HepG2 (cell line): ENCODE measurements around the gene JMJD6. TPM values are rescaled to one million over a fixed set of nuclear protein-coding genes. Genes with fewer than 3 reads are reported as not detected.

ENCODE experiments used
- AKAP8 ChIP-seq: sonication (generic); formaldehyde crosslinking; IDR thresholded peaks from 2 replicates; pipeline ENCODE4 v1.5.1; 2020; ENCODE audit warnings: mild to moderate bottlenecking, missing genetic modification reagents
- ETV6 ChIP-seq: sonication (generic); formaldehyde crosslinking; conservative IDR thresholded peaks from 2 replicates; pipeline ENCODE4 v1.4.0; 2020; ENCODE audit warnings: missing genetic modification reagents
- HDAC1 ChIP-seq: sonication (generic); formaldehyde crosslinking; IDR thresholded peaks from 2 replicates; pipeline ENCODE4 v1.5.1; 2020; ENCODE audit warnings: mild to moderate bottlenecking, missing genetic modification reagents
- HDAC2 ChIP-seq: sonication (generic); formaldehyde crosslinking; IDR thresholded peaks from 2 replicates; pipeline ENCODE4 v1.4.0; 2020; ENCODE audit warnings: missing genetic modification reagents
- IKZF4 ChIP-seq: sonication (generic); formaldehyde crosslinking; IDR thresholded peaks from 2 replicates; pipeline ENCODE4 v1.5.1; 2020; ENCODE audit warnings: borderline replicate concordance, mild to moderate bottlenecking, low read depth, missing genetic modification reagents; ENCODE audit errors: not compliant biosample characterization
- MBD4 ChIP-seq: IDR thresholded peaks from 2 replicates; pipeline ENCODE4 v1.6.1; 2012; ENCODE audit warnings: low read length, inconsistent platforms, borderline replicate concordance
- PRDM4 ChIP-seq: sonication (generic); formaldehyde crosslinking; IDR thresholded peaks from 2 replicates; pipeline ENCODE4 v1.9.0; 2021; ENCODE audit warnings: missing genetic modification reagents, borderline replicate concordance
- PREB ChIP-seq: sonication (generic); formaldehyde crosslinking; IDR thresholded peaks from 2 replicates; pipeline ENCODE4 v1.4.0; 2020; ENCODE audit warnings: missing genetic modification reagents
- SALL1 ChIP-seq: sonication (generic); formaldehyde crosslinking; IDR thresholded peaks from 2 replicates; pipeline ENCODE4 v1.8.0; 2022; ENCODE audit warnings: mild to moderate bottlenecking, missing genetic modification reagents
- SP4 ChIP-seq: sonication (generic); formaldehyde crosslinking; IDR thresholded peaks from 2 replicates; pipeline ENCODE4 v1.8.1; 2023; ENCODE audit warnings: mild to moderate bottlenecking, missing genetic modification reagents
- ZNF136 ChIP-seq: sonication (generic); formaldehyde crosslinking; IDR thresholded peaks from 2 replicates; pipeline ENCODE4 v1.8.1; 2022; ENCODE audit warnings: low read depth, mild to moderate bottlenecking, moderate library complexity, missing genetic modification reagents
- ZNF264 ChIP-seq: sonication (generic); formaldehyde crosslinking; IDR thresholded peaks from 2 replicates; pipeline ENCODE4 v1.4.0; 2020; ENCODE audit warnings: missing genetic modification reagents
- ZNF441 ChIP-seq: sonication (generic); formaldehyde crosslinking; IDR thresholded peaks from 2 replicates; pipeline ENCODE4 v1.7.0; 2021; ENCODE audit warnings: missing genetic modification reagents, borderline replicate concordance
- polyA plus RNA-seq, 8 experiments: library from polyadenylated mRNA; depleted of rRNA in 3 of 8; stranded (reverse) in 7 of 8; unstranded in 1 of 8; fragments of >200 nt; fragmentation: Illumina TruSeq in 4 of 8; extraction: Trizol in 4 of 8; gene quantifications; 2 replicates each; pipeline versions ENCODE4 v1.2.1 to v1.2.3, GENCODE V29; 2011 to 2016; ENCODE audit warnings: low read depth in 4 of 8, missing spikeins in 1 of 8, mixed read lengths in 1 of 8; ENCODE audit not compliant: insufficient read depth in 1 of 8
- total RNA-seq, 5 experiments: library from RNA; depleted of rRNA; stranded (reverse); fragments of >200 nt; fragmentation: Illumina TruSeq; extraction: Trizol; gene quantifications; 2 replicates each; pipeline ENCODE4 v1.2.3, GENCODE V29; 2016; ENCODE audit warnings: low read depth in 1 of 5
- TF ChIP-seq, protein P1 (sequence below): sonication (generic); formaldehyde crosslinking; IDR thresholded peaks from 2 replicates; pipeline ENCODE4 v1.5.0; 2020; ENCODE audit warnings: missing genetic modification reagents
- TF ChIP-seq, protein P2 (sequence below): IDR thresholded peaks from 2 replicates; pipeline ENCODE4 v1.6.1; 2016; ENCODE audit warnings: low read depth, borderline replicate concordance
- TF ChIP-seq, protein P3 (sequence below): sonication (generic); formaldehyde crosslinking; IDR thresholded peaks from 2 replicates; pipeline ENCODE4; 2020; ENCODE audit warnings: missing genetic modification reagents, mild to moderate bottlenecking, borderline replicate concordance
- TF ChIP-seq, protein P4 (sequence below): sonication (generic); formaldehyde crosslinking; conservative IDR thresholded peaks from 2 replicates; pipeline ENCODE4 v1.4.0; 2020; ENCODE audit warnings: missing genetic modification reagents

The JMJD6 gene
- total and polyA plus RNA-seq, 2 of the 13 experiments (the other 11 are each of a cell fraction or from before 2014, with no cell fraction given) = 33.6 to 41.0 TPM

DNA sequence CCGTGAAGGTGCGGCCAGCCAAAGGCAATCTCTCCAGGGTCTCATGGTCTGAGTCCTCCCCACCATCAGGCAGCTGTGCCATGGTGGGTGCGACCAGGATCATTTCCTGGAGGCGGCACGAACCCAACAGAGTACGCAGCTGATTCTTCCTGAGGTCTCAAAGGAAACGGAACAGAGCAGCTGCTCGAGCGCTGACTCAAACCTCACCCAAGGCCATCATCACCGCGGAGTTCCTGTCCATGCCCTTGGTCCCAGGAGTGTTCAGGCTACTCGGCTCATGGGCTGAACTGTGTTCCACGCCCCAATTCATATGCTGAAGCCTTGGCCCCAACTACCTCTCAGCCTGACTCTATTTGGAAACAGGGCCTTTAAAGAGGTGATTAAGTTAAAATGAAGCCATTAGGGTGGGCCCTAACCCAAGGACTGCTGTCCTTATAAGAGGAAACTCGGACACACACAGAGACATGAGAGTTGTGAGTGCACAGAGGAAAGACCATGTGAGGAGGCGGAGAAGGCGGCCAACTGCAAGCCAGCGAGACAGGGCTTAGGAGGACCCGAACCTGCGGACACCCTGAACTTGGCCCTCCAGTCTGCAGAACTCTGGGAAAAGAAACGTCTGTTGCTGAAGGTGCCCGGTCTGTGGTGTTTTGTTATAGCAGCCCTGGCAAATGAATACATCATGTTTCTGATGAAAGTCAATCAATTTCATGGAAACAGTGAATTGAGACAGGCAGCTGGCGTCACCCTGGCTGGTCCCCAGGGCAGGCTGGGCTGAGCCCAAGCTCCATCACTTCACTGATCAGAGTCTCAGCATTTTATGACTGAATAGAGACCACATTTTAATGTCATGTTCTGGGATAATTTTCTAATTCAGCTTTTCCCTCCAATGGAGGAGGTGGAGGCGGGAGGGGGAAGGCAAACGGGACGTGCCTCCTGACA, 29.4 kb downstream of the JMJD6 start (continued):
- TF ChIP-seq MBD4 (no peak), PRDM4 (CRISPR knock-in tag) (no peak), SP4 (no peak), PREB (CRISPR knock-in tag) (no peak), HDAC1 (CRISPR knock-in tag) (peak; percentile 64), ZNF136 (CRISPR knock-in tag) (no peak), IKZF4 (CRISPR knock-in tag) (no peak), ZNF264 (no peak), SALL1 (CRISPR knock-in tag) (peak; percentile 86), ETV6 (no peak), ZNF441 (CRISPR knock-in tag) (peak; percentile 64; the same call in 1 of the 2 replicates), AKAP8 (CRISPR knock-in tag) (no peak), HDAC2 (CRISPR knock-in tag) (peak; percentile 60; the same call in 1 of the 2 replicates)
- TF ChIP-seq, protein P1, sequence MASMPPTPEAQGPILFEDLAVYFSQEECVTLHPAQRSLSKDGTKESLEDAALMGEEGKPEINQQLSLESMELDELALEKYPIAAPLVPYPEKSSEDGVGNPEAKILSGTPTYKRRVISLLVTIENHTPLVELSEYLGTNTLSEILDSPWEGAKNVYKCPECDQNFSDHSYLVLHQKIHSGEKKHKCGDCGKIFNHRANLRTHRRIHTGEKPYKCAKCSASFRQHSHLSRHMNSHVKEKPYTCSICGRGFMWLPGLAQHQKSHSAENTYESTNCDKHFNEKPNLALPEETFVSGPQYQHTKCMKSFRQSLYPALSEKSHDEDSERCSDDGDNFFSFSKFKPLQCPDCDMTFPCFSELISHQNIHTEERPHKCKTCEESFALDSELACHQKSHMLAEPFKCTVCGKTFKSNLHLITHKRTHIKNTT (CRISPR knock-in tag) = no peak
- TF ChIP-seq, protein P2, sequence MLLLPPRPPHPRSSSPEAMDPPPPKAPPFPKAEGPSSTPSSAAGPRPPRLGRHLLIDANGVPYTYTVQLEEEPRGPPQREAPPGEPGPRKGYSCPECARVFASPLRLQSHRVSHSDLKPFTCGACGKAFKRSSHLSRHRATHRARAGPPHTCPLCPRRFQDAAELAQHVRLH (CRISPR knock-in tag) = peak; percentile 73; the same call in 1 of the 2 replicates
- TF ChIP-seq, protein P3, sequence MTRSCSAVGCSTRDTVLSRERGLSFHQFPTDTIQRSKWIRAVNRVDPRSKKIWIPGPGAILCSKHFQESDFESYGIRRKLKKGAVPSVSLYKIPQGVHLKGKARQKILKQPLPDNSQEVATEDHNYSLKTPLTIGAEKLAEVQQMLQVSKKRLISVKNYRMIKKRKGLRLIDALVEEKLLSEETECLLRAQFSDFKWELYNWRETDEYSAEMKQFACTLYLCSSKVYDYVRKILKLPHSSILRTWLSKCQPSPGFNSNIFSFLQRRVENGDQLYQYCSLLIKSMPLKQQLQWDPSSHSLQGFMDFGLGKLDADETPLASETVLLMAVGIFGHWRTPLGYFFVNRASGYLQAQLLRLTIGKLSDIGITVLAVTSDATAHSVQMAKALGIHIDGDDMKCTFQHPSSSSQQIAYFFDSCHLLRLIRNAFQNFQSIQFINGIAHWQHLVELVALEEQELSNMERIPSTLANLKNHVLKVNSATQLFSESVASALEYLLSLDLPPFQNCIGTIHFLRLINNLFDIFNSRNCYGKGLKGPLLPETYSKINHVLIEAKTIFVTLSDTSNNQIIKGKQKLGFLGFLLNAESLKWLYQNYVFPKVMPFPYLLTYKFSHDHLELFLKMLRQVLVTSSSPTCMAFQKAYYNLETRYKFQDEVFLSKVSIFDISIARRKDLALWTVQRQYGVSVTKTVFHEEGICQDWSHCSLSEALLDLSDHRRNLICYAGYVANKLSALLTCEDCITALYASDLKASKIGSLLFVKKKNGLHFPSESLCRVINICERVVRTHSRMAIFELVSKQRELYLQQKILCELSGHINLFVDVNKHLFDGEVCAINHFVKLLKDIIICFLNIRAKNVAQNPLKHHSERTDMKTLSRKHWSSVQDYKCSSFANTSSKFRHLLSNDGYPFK (CRISPR knock-in tag) = peak; percentile 17; the same call in 1 of the 2 replicates
- TF ChIP-seq, protein P4, sequence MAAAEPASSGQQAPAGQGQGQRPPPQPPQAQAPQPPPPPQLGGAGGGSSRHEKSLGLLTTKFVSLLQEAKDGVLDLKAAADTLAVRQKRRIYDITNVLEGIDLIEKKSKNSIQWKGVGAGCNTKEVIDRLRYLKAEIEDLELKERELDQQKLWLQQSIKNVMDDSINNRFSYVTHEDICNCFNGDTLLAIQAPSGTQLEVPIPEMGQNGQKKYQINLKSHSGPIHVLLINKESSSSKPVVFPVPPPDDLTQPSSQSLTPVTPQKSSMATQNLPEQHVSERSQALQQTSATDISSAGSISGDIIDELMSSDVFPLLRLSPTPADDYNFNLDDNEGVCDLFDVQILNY (CRISPR knock-in tag) = no peak
